ENCODE measurements around the gene DOCK4. TPM values are rescaled to one million over a fixed set of nuclear protein-coding genes. Genes with fewer than 3 reads are reported as not detected.

The DOCK4 gene
- total RNA-seq, 1 donor from 2014 or later = 0.73 TPM

- ChIA-PET POLR2A (no interaction called here), CTCF (no interaction called here)
- Mint-ChIP-seq H3K4me1 (no peaks in the 10 kb centered on the region), H3K4me3 (no peak overlapping the region), H3K36me3 (ENCODE audit: low read depth) (no peaks in the 10 kb centered on the region), H3K27me3 (peaks cover 4% of the 10 kb centered on the region), H3K9me3 (no peaks in the 10 kb centered on the region), H3K27ac (no peak overlapping the region)
- intact Hi-C loops (cut with micrococcal nuclease) = no loop called here
- ATAC-seq (ENCODE audit: low read depth) = no peak
- TF ChIP-seq, protein P1, sequence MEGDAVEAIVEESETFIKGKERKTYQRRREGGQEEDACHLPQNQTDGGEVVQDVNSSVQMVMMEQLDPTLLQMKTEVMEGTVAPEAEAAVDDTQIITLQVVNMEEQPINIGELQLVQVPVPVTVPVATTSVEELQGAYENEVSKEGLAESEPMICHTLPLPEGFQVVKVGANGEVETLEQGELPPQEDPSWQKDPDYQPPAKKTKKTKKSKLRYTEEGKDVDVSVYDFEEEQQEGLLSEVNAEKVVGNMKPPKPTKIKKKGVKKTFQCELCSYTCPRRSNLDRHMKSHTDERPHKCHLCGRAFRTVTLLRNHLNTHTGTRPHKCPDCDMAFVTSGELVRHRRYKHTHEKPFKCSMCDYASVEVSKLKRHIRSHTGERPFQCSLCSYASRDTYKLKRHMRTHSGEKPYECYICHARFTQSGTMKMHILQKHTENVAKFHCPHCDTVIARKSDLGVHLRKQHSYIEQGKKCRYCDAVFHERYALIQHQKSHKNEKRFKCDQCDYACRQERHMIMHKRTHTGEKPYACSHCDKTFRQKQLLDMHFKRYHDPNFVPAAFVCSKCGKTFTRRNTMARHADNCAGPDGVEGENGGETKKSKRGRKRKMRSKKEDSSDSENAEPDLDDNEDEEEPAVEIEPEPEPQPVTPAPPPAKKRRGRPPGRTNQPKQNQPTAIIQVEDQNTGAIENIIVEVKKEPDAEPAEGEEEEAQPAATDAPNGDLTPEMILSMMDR (IDR thresholded peaks at IDR 0.05) = no peak
- no peak for DNase-seq
Observed at GRCh38 chr7:112073530-112073929, 132.7 kb downstream of the DOCK4 start.

- intact Hi-C loops (cut with micrococcal nuclease) = no loop called here
- ATAC-seq (ENCODE audit: low read depth) (no peak), DNase-seq (no peak)
- TF ChIP-seq, protein P1 (IDR thresholded peaks at IDR 0.05) = no peak
- H3K27me3 Mint-ChIP-seq = peaks cover 4% of the 10 kb centered on the region
- no peaks in the 10 kb centered on the region for H3K36me3 Mint-ChIP-seq (ENCODE audit: low read depth)
- H3K4me1 Mint-ChIP-seq = no peaks in the 10 kb centered on the region
- POLR2A ChIA-PET = no interaction called here
- no peak overlapping the region for H3K27ac Mint-ChIP-seq
- H3K4me3 Mint-ChIP-seq = no peak overlapping the region
- CTCF ChIA-PET = no interaction called here
- H3K9me3 Mint-ChIP-seq = no peaks in the 10 kb centered on the region
Observed at GRCh38 chr7:112072541-112073245, 133.5 kb downstream of the DOCK4 start.

GRCh38 chr7:112071856-112072255 is 134.3 kb downstream of the DOCK4 start:
- intact Hi-C loops (cut with micrococcal nuclease) = no loop called here
- Mint-ChIP-seq H3K4me3 (no peak overlapping the region), H3K36me3 (ENCODE audit: low read depth) (no peaks in the 10 kb centered on the region), H3K27ac (no peak overlapping the region), H3K9me3 (no peaks in the 10 kb centered on the region), H3K27me3 (peaks cover 4% of the 10 kb centered on the region), H3K4me1 (no peaks in the 10 kb centered on the region)
- TF ChIP-seq, protein P1 (IDR thresholded peaks at IDR 0.05) = no peak
- ChIA-PET POLR2A (no interaction called here), CTCF (no interaction called here)
- DNase-seq = no peak
- ATAC-seq (ENCODE audit: low read depth) = no peak

DNA sequence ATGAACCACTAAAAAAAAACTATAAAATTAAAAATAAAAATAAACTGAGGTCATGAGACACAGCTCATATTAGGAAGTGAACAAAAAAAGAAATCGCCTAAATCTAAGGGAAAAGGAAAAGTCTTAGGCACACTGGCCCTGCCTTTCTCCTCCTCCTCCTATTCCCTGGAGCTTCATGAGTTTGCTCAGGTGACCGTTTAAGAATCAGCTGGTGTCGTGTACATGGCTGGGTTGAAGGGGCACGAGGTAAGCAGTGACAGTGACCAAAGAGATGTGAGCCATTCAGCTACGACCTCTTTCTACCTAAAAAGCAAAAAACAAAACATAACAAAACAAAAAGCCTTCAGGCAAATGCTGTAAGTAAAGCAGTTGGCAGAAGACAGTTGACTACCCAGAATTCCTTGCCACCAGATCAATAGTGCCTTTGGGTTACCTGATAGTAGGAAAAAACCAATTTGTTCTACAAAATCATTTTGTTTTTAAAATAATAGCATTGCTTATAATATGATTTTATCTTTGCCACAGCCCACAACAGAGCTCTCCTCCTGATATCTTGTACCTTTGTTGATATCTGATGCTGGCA is 135.4 kb downstream of the DOCK4 start:
- POLR2A ChIA-PET = no interaction called here
- Mint-ChIP-seq H3K9me3 (no peaks in the 10 kb centered on the region), H3K27me3 (peaks cover 4% of the 10 kb centered on the region), H3K4me1 (no peaks in the 10 kb centered on the region), H3K27ac (no peak overlapping the region), H3K36me3 (ENCODE audit: low read depth) (no peaks in the 10 kb centered on the region), H3K4me3 (no peak overlapping the region)
- ATAC-seq (ENCODE audit: low read depth) (no peak), DNase-seq (no peak)
- CTCF ChIA-PET = no interaction called here
- intact Hi-C loops (cut with micrococcal nuclease) = no loop called here
- TF ChIP-seq, protein P1 (IDR thresholded peaks at IDR 0.05) = no peak

DNA sequence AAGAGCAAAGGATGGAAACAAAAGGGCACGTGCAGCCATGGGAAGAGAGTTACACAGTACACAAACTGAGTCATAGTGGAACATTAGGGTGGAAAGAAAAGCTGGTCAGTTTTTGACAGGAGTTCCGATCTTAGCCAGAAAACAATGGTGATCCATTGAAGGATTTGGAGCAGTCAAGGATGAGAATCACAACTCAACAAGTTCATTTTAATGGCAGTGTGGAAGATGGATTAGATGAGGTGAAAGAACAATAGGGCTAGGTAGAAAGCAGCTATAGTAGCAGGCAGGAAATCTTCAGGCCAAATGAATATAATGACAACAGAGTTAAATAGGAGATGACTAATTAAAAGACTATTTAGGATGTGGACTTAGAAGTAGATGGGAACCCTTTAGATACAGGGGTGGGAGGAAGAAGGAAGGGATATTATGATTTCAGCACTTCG is 136.3 kb downstream of the DOCK4 start:
- H3K4me1 Mint-ChIP-seq = no peaks in the 10 kb centered on the region
- H3K27ac Mint-ChIP-seq = no peak overlapping the region
- POLR2A ChIA-PET = no interaction called here
- H3K9me3 Mint-ChIP-seq = no peaks in the 10 kb centered on the region
- no peak for ATAC-seq (ENCODE audit: low read depth)
- peaks cover 4% of the 10 kb centered on the region for H3K27me3 Mint-ChIP-seq
- CTCF ChIA-PET = no interaction called here
- TF ChIP-seq, protein P1 (IDR thresholded peaks at IDR 0.05) = no peak
- intact Hi-C loops (cut with micrococcal nuclease) = no loop called here
- no peak for DNase-seq
- no peaks in the 10 kb centered on the region for H3K36me3 Mint-ChIP-seq (ENCODE audit: low read depth)
- no peak overlapping the region for H3K4me3 Mint-ChIP-seq
